ENCODE measurements around the gene SEC61A2.

DNA sequence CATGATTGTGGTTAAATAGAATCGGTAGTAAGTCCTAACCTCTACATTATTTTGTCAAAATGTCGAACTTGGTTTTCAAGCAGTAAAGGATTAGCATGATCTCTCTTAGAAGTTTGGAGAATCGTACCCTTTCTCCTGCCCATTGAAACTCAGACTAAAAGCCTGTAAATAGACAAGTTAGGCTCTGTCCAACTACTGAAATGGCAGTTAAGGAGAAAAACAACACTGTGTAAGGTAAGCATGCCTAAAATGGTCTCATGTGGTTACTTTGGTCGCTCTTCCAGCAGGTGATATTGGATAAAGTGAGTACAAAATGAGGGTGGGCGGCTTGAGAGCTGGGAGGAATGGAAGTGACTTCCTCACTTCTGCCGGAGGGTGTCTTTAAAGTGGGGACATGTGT lies 25.0 kb downstream of the SEC61A2 start:
- no peak for TF ChIP-seq POLR2A (IDR thresholded peaks at IDR 0.05)
- TF ChIP-seq, protein P1, sequence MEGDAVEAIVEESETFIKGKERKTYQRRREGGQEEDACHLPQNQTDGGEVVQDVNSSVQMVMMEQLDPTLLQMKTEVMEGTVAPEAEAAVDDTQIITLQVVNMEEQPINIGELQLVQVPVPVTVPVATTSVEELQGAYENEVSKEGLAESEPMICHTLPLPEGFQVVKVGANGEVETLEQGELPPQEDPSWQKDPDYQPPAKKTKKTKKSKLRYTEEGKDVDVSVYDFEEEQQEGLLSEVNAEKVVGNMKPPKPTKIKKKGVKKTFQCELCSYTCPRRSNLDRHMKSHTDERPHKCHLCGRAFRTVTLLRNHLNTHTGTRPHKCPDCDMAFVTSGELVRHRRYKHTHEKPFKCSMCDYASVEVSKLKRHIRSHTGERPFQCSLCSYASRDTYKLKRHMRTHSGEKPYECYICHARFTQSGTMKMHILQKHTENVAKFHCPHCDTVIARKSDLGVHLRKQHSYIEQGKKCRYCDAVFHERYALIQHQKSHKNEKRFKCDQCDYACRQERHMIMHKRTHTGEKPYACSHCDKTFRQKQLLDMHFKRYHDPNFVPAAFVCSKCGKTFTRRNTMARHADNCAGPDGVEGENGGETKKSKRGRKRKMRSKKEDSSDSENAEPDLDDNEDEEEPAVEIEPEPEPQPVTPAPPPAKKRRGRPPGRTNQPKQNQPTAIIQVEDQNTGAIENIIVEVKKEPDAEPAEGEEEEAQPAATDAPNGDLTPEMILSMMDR (IDR thresholded peaks at IDR 0.05): no peak
- TF ChIP-seq POLR2AphosphoS5 (IDR thresholded peaks at IDR 0.05): no peak
- TF ChIP-seq EP300 (IDR thresholded peaks at IDR 0.05; ENCODE audit: low read depth): no peak

Data from transverse colon (tissue), 4 donors.